H7 (cell line): Measurements from ENCODE around the gene MRPL41. TPM values are rescaled to one million over a fixed set of nuclear protein-coding genes. Genes with fewer than 3 reads are reported as not detected.
"Not testable (repeated sequence)": the region's sequence is repeated elsewhere in the genome, so short reads cannot be mapped to it uniquely, and the experiment has no call there.

Experiments
- DNase-seq: peaks from one replicate; pipeline ENCODE4 v3.0.0; 2012
- H3K27me3 ChIP-seq: 2 replicates; pipeline ENCODE4 v1.6.0; 2011; ENCODE audit warnings: mild to moderate bottlenecking, low read length; ENCODE audit not compliant: control insufficient read depth, insufficient read depth
- H3K36me3 ChIP-seq: replicated peaks from 2 replicates; pipeline ENCODE4 v1.5.1; 2011; ENCODE audit warnings: low read length; ENCODE audit not compliant: control insufficient read depth, insufficient read depth
- H3K4me3 ChIP-seq: 2 replicates; pipeline ENCODE4 v1.5.1; 2011; ENCODE audit warnings: low read depth, mild to moderate bottlenecking, control low read depth, low read length, moderate library complexity; ENCODE audit not compliant: insufficient read depth
- total RNA-seq: library from RNA; depleted of rRNA; stranded (reverse); fragments of >200 nt; shearing (Covaris generic); gene quantifications from 2 replicates; pipeline ENCODE4 v1.2.3, GENCODE V29; 2014; rRNA removed

Gene MRPL41
- 74.5 and 78.8 TPM in 2 replicates for total RNA-seq

GRCh38 chr9:137551264-137552021 is at the start of gene MRPL41:
Gene MRPL41, plus strand, starts transcription at chr9:137551879. Its CDS starts 203 bp downstream, at chr9:137552082.
- DNase-seq = peak; percentile 100
- H3K36me3 ChIP-seq = peaks cover 6% of the 10 kb centered on the region
- no peaks in the 10 kb centered on the region for H3K27me3 ChIP-seq
- H3K4me3 ChIP-seq = peak within 1 kb of the TSS; percentile 94

GRCh38 chr9:137502008-137502911 is 49.4 kb upstream of the MRPL41 start:
- no peaks in the 10 kb centered on the region for H3K36me3 ChIP-seq
- DNase-seq = peak; percentile 95
- no peaks in the 10 kb centered on the region for H3K27me3 ChIP-seq
- no peak overlapping the region for H3K4me3 ChIP-seq

- DNase-seq = peak; percentile 20
- H3K36me3 ChIP-seq = no peaks in the 10 kb centered on the region
- H3K4me3 ChIP-seq = no peak overlapping the region
- H3K27me3 ChIP-seq = no peaks in the 10 kb centered on the region
Observed at GRCh38 chr9:137504432-137504777, 47.3 kb upstream of the MRPL41 start.

GRCh38 chr9:137505421-137506140 is 46.1 kb upstream of the MRPL41 start:
- H3K36me3 ChIP-seq = no peaks in the 10 kb centered on the region
- peak; percentile 36 for DNase-seq
- no peak overlapping the region for H3K4me3 ChIP-seq
- no peaks in the 10 kb centered on the region for H3K27me3 ChIP-seq

- Histone ChIP-seq H3K36me3 (no peaks in the 10 kb centered on the region), H3K4me3 (no peak overlapping the region), H3K27me3 (no peaks in the 10 kb centered on the region)
- peak; percentile 22 for DNase-seq
Observed at GRCh38 chr9:137506274-137506673, 45.4 kb upstream of the MRPL41 start.

- H3K4me3 ChIP-seq = no peak overlapping the region
- H3K36me3 ChIP-seq = no peaks in the 10 kb centered on the region
- H3K27me3 ChIP-seq = no peaks in the 10 kb centered on the region
- peak; percentile 20 for DNase-seq
Observed at GRCh38 chr9:137506702-137507171, 44.9 kb upstream of the MRPL41 start.

GRCh38 chr9:137509198-137509597 is 42.5 kb upstream of the MRPL41 start:
- H3K27me3 ChIP-seq = no peaks in the 10 kb centered on the region
- no peak overlapping the region for H3K4me3 ChIP-seq
- no peaks in the 10 kb centered on the region for H3K36me3 ChIP-seq
- DNase-seq = no peak

GRCh38 chr9:137511126-137511525 is 40.6 kb upstream of the MRPL41 start:
- H3K27me3 ChIP-seq, H3K4me3 ChIP-seq, DNase-seq, H3K36me3 ChIP-seq: not testable (repeated sequence)

- Histone ChIP-seq H3K36me3 (no peaks in the 10 kb centered on the region), H3K27me3 (no peaks in the 10 kb centered on the region), H3K4me3 (no peak overlapping the region)
- no peak for DNase-seq
Observed at GRCh38 chr9:137511758-137512463, 39.8 kb upstream of the MRPL41 start.

GRCh38 chr9:137513136-137513535 is 38.5 kb upstream of the MRPL41 start:
- DNase-seq, H3K4me3 ChIP-seq: not testable (repeated sequence)

GRCh38 chr9:137513801-137514570 is 37.7 kb upstream of the MRPL41 start:
- not testable (repeated sequence) for H3K36me3 ChIP-seq, H3K4me3 ChIP-seq, H3K27me3 ChIP-seq
- peak; percentile 54 for DNase-seq

More at GRCh38 chr9:137513136-137513535, 38.5 kb upstream of the MRPL41 start:
- not testable (repeated sequence) for H3K36me3 ChIP-seq, H3K27me3 ChIP-seq

GRCh38 chr9:137514691-137515337 is 36.9 kb upstream of the MRPL41 start:
- no peaks in the 10 kb centered on the region for H3K27me3 ChIP-seq
- DNase-seq = peak; percentile 53
- no peaks in the 10 kb centered on the region for H3K36me3 ChIP-seq
- no peak overlapping the region for H3K4me3 ChIP-seq

- no peaks in the 10 kb centered on the region for H3K27me3 ChIP-seq
- peak; percentile 76 for DNase-seq
Observed at GRCh38 chr9:137515338-137515724, 36.3 kb upstream of the MRPL41 start.

More at GRCh38 chr9:137515338-137515724, 36.3 kb upstream of the MRPL41 start:
- Histone ChIP-seq H3K4me3 (no peak overlapping the region), H3K36me3 (no peaks in the 10 kb centered on the region)
